Panc1 (cell line): ENCODE results near the gene SLC25A13.

Source experiments
- CTCF ChIP-seq: fragments of 450-650 bp; IDR thresholded peaks from 2 replicates; pipeline ENCODE4 v1.5.1; 2017; ENCODE audit warnings: mild to moderate bottlenecking
- POLR2AphosphoS5 ChIP-seq: IDR thresholded peaks from 2 replicates; pipeline ENCODE4 v1.6.1; 2012; ENCODE audit warnings: mild to moderate bottlenecking, low read depth, low read length, moderate library complexity
- TCF7L2 ChIP-seq: IDR thresholded peaks from 2 replicates; pipeline ENCODE4 v1.6.1; 2011; ENCODE audit warnings: mild to moderate bottlenecking, low read depth, low read length, inconsistent platforms

GRCh38 chr7:96135241-96135640 lies 186.7 kb downstream of the SLC25A13 start:
- no peak for TF ChIP-seq CTCF
- TF ChIP-seq TCF7L2: no peak
- TF ChIP-seq POLR2AphosphoS5: no peak
